ENCODE results near the gene ANTXR2.

The ANTXR2 gene

DNA sequence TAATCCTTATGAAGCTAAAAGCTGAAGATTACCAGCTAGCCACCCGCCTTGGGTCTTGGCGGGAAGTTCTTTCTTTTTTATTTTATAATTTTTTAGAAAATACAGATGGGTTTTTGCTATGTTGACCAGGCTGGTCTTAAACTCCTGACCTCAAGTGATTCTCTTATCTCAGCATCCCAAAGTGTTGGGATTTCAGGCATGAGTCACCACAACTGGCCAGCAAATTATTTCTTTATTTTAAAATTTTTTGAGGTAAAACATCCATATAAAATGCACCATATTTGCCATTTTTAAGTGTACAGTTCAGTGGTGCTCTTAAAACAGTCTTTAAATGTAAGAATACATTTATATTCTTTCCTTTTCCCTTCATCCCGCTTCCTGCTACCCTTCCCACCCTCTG lies 40.6 kb upstream of the ANTXR2 start:
- no peak for DNase-seq
- TF ChIP-seq, protein P1, sequence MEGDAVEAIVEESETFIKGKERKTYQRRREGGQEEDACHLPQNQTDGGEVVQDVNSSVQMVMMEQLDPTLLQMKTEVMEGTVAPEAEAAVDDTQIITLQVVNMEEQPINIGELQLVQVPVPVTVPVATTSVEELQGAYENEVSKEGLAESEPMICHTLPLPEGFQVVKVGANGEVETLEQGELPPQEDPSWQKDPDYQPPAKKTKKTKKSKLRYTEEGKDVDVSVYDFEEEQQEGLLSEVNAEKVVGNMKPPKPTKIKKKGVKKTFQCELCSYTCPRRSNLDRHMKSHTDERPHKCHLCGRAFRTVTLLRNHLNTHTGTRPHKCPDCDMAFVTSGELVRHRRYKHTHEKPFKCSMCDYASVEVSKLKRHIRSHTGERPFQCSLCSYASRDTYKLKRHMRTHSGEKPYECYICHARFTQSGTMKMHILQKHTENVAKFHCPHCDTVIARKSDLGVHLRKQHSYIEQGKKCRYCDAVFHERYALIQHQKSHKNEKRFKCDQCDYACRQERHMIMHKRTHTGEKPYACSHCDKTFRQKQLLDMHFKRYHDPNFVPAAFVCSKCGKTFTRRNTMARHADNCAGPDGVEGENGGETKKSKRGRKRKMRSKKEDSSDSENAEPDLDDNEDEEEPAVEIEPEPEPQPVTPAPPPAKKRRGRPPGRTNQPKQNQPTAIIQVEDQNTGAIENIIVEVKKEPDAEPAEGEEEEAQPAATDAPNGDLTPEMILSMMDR (IDR thresholded peaks at IDR 0.05): no peak
- H3K27me3 Mint-ChIP-seq (ENCODE audit: low read depth, poor library complexity): peaks cover 3% of the 10 kb centered on the region
- no peaks in the 10 kb centered on the region for H3K36me3 Mint-ChIP-seq (ENCODE audit: low read depth)
- no peak overlapping the region for H3K27ac Mint-ChIP-seq
- H3K4me3 Mint-ChIP-seq: no peak overlapping the region
- H3K4me1 Mint-ChIP-seq: no peaks in the 10 kb centered on the region
- peaks cover 11% of the 10 kb centered on the region for H3K9me3 Mint-ChIP-seq

DNA sequence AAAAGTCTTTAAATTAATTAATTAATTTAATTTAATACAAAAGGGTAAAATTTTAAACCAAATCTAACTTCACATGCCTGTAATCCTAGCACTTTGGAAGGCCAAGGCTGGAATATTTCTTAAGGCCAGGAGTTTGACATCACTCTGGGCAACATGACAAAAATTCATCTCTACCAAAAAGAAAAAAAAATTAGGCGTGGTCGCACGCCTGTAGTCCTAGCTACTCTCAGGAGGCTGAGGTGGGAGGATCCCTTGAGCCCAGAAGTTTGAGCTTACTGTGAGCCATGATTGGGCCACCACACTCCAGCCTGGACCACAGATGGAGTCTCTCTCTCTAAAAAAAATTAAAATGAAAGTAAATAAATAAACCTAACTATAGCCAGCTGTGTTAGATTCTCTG lies 39.2 kb upstream of the ANTXR2 start:
- H3K9me3 Mint-ChIP-seq: peaks cover 10% of the 10 kb centered on the region
- TF ChIP-seq, protein P1 (IDR thresholded peaks at IDR 0.05): no peak
- H3K4me1 Mint-ChIP-seq: no peaks in the 10 kb centered on the region
- H3K27ac Mint-ChIP-seq: no peak overlapping the region
- no peak for DNase-seq
- no peaks in the 10 kb centered on the region for H3K36me3 Mint-ChIP-seq (ENCODE audit: low read depth)
- no peak overlapping the region for H3K4me3 Mint-ChIP-seq
- peaks cover 3% of the 10 kb centered on the region for H3K27me3 Mint-ChIP-seq (ENCODE audit: low read depth, poor library complexity)

DNA sequence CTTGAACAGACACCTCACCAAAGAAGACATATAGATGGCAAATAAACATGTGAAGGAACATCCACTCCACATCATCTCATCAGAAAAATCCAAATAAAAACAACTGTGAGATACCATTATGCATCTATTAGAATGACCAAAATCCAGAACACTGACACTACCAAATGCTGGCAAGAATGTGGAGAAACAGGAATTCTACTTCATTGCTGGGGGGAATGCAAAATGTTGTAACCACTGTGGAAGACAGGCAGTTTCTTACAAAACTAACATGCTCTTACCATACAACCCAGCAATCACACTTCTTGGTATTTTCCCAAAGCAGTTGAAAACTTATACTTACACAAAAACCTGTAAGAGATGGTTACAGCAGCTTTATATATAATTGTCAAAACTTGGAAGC lies 38.2 kb upstream of the ANTXR2 start:
- no peaks in the 10 kb centered on the region for H3K4me1 Mint-ChIP-seq
- no peak overlapping the region for H3K4me3 Mint-ChIP-seq
- peaks cover 3% of the 10 kb centered on the region for H3K27me3 Mint-ChIP-seq (ENCODE audit: low read depth, poor library complexity)
- no peak overlapping the region for H3K27ac Mint-ChIP-seq
- H3K9me3 Mint-ChIP-seq: peaks cover 20% of the 10 kb centered on the region
- DNase-seq: no peak
- TF ChIP-seq, protein P1 (IDR thresholded peaks at IDR 0.05): no peak
- peaks cover 6% of the 10 kb centered on the region for H3K36me3 Mint-ChIP-seq (ENCODE audit: low read depth)

DNA sequence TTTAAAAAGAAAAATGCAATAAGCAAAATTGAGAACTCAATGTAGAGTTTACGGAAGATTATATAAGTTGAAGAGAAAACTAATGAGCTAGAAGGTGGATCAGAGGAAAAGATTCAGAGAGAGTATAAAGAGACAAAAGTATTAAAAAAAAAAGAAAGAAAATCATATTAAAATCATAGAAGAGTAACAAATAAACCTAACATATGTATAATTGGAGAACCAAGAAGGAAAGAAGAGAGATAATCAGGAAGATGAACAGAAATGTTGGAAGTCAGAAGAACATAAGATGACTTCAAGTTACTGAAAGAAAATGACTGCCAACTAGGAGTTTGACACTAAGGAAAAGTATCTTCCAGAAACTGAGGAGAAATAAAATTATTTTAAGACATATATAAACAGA lies 34.3 kb upstream of the ANTXR2 start:
- DNase-seq: no peak
- H3K27me3 Mint-ChIP-seq (ENCODE audit: low read depth, poor library complexity): no peaks in the 10 kb centered on the region
- peaks cover 26% of the 10 kb centered on the region for H3K9me3 Mint-ChIP-seq
- no peak overlapping the region for H3K4me3 Mint-ChIP-seq
- TF ChIP-seq, protein P1 (IDR thresholded peaks at IDR 0.05): no peak
- no peak overlapping the region for H3K27ac Mint-ChIP-seq
- H3K4me1 Mint-ChIP-seq: no peaks in the 10 kb centered on the region
- H3K36me3 Mint-ChIP-seq (ENCODE audit: low read depth): peaks cover 7% of the 10 kb centered on the region

DNA sequence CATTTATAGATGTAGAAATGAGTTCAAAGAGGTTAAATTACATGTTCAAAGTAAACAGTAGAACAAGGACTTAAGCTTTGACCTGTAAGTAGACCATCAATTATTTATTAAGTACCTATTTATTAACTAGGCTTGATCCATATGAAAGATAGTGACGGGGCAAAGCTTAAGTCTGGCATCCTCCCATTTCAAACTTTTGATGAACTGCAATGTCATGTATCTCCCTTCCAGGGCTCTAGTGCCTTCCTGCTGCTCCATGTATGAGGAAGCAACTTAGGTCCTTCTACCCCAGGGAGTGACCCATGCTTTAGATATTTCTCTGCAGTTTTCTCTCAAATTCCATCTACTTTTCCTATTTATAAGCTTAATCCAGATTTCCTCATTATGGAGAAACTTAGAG lies 31.9 kb upstream of the ANTXR2 start:
- Mint-ChIP-seq H3K4me1 (no peaks in the 10 kb centered on the region), H3K27me3 (ENCODE audit: low read depth, poor library complexity) (no peaks in the 10 kb centered on the region), H3K9me3 (peaks cover 26% of the 10 kb centered on the region), H3K27ac (no peak overlapping the region), H3K4me3 (no peak overlapping the region), H3K36me3 (ENCODE audit: low read depth) (peaks cover 7% of the 10 kb centered on the region)
- DNase-seq: no peak
- TF ChIP-seq, protein P1 (IDR thresholded peaks at IDR 0.05): no peak

DNA sequence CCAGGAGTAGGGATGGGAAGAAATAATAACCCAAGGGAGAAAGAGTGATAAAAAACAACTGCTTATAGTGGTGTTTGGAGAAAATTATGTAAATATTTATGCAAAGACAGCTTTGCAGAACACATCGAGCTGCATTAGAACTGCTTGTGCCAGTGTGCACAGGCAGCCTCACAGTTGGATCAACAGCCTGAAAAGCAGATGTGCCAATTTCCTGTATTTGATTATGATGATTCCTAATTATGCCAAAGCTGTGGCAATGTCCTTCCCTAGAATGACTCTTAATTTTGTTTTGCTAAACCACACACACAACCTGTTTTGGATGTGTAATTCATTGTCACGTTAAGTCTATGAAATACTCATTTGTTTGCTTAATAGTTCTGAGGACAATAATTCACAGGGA lies 30.6 kb upstream of the ANTXR2 start:
- Mint-ChIP-seq H3K27ac (no peak overlapping the region), H3K36me3 (ENCODE audit: low read depth) (peaks cover 7% of the 10 kb centered on the region), H3K4me3 (no peak overlapping the region), H3K9me3 (peaks cover 26% of the 10 kb centered on the region), H3K4me1 (no peaks in the 10 kb centered on the region), H3K27me3 (ENCODE audit: low read depth, poor library complexity) (no peaks in the 10 kb centered on the region)
- TF ChIP-seq, protein P1 (IDR thresholded peaks at IDR 0.05): no peak
- no peak for DNase-seq

Data from nephron progenitor cell (in vitro differentiated cells).